Measurements from ENCODE around the gene RSF1.
A peak's percentile ranks its signal among the peaks of the same experiment; 100 is the strongest.
"Not testable (repeated sequence)": the region's sequence is repeated elsewhere in the genome, so short reads cannot be mapped to it uniquely, and the experiment has no call there.

Gene RSF1

GRCh38 chr11:77672264-77672663 lies 148.3 kb downstream of the RSF1 start:
- peak; percentile 81 for DNase-seq (ENCODE audit: low read depth)

- peak; percentile 7 for DNase-seq (ENCODE audit: low read depth)
Measured at GRCh38 chr11:77669848-77670511, 150.5 kb downstream of the RSF1 start.

DNA sequence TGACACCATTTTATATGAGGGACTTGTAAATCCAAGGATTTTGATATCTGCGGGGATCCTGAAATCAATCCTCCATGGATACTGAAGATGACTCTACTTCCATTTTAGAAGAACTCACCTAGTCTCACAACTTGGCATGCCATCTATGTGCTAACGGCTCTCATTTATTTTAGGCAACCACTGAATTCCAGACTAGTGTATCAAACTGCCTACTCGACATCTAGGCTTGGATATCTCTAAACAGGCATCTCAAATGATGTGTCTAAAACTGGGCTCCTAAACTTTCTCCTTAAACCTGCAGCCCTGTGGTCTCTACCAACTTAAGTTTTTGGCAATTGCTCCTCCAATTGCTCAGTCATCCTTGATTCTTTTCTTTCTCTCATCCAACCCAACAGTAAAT lies 151.8 kb downstream of the RSF1 start:
- peak; percentile 10 for DNase-seq (ENCODE audit: low read depth)

- DNase-seq (ENCODE audit: low read depth): no peak
Measured at GRCh38 chr11:77665240-77665965, 155.1 kb downstream of the RSF1 start.

GRCh38 chr11:77661670-77662069 lies 158.9 kb downstream of the RSF1 start:
- no peak for DNase-seq (ENCODE audit: low read depth)

DNA sequence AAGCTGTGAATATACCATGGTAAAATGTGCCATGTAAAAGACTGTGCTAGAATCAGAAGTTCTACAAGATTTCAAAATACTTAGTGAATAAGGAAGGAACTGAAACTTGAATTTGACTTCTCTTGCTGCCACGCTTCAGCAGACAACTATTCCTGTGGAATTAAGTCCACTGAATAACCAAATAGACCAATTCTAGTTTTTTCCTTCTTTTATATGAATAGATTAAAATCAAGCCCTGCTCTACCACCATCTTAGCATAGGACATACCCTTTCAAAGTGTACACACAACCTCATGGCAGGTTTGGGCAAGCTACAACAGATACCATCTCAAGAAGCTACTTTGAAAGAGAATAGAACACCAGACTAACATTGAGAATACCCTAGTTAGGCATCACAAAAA lies 159.6 kb downstream of the RSF1 start:
- DNase-seq (ENCODE audit: low read depth): no peak

DNA sequence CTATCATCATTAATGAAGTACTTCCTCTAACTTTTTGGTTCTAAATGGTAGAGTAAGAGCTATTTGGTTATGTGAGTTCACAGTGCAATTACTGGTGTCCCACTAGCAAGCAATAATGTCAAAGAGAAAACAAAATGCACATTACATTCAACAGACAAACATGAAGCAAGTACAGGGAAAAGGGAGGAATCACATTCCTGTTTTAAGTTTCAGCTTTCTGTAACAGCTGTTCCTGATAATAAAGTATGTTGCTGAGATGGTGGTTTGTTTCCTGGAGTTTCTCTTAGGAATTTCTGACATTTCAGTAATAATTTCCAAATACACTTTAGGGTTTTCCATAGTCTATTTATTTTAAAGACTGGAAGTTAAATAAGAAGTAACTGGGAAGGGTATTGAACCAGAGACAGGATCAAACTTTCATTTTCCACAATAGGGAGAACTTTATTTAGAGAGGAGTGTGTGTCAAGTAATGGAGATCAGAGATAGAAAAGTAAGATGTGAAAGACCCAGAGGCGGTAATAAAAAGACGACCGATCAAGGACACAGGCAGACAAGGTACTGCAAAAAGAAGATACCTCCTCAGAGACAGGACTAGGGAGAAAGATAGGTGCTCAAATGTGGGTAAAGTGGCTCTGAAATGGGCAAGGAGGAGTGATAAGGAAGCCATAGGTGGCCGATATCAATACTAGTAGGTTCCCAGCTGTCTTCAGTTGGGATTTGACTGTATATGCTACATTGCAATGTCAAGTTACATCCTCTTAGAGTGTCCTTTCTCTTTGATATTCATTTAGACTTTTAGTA lies 162.1 kb downstream of the RSF1 start:
- no peak for DNase-seq (ENCODE audit: low read depth)

DNA sequence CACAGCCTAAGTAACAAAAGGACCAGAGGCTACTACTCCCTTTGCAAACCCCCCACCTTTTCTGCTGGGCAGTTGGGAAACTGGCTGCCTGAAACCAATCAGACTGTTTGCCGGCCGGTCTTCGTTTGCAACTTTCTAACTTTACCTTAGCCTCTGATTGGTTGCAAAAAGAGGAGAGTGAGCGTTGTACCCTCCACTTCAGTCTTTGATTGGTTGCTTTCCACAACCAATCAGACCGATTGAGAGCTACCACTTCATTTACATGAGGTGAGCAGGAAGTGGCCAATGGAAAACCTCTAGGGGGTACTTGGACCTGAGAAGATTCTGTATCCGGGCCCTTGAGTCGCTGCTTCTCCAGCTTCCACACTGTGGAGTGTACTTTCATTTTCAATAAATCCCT lies 164.2 kb downstream of the RSF1 start:
- no peak for DNase-seq (ENCODE audit: low read depth)

DNA sequence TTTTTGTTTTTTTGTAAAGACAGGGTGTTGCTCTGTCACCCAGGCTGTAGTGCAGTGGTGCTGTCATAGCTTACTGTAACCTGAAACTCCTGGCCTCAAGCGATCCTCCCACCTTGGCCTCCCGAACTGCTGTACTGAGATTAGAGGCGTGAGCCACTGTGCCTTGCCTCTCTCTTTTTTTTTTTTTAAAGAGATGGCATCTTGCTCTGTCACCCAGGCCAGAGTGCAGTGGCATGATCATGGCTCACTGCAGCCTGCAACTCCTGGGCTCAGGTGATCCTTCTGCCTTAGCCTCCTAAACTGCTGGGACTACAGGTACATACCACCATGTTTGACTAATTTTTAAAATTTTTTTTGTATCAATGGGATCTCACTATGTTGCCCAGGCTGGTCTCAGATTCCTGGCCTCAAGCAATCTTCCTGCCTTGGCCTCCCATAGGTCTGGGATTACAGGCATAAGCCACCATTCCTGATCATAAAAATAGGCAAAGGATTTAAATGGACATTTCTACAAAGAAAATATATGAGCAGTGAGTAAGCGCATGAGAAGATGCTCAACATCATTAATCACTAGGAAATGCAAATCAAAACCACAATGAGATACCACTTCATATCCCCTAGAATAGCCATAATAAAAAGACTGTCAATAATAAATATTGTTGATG lies 165.6 kb downstream of the RSF1 start:
- DNase-seq (ENCODE audit: low read depth): peak; percentile 77

- no peak for DNase-seq (ENCODE audit: low read depth)
Measured at GRCh38 chr11:77650123-77650522, 170.4 kb downstream of the RSF1 start.

DNA sequence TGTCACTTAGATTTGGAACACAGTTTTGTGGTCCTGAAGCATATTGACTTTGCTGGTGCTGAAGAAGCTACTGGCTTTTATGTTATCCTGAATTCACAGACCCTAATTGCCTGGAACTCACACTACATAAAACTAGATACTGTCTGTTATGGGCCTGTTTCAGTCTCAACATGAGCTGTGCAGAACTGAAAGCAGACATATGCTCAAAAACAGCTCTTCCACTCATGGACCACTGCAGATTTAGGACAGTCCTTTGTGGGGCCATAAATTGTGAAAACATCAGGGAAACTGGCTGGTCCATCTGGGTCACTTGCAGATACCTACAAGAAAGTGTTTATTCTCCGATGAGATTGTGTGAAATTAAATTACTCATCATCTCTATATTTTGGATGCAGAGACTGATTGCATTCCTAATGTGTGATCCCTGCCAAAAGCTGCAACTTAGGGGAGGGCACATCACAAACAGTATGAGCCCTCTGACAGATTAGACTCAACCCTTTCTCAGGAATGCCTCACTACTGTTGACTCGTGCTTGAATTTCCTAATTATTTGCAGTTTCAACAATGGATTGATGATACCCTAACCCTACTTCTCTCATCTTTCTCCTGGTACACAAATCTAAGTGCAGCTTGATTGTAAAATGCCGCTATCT lies 172.7 kb downstream of the RSF1 start:
- DNase-seq (ENCODE audit: low read depth): peak; percentile 10

GRCh38 chr11:77644887-77645286 lies 175.6 kb downstream of the RSF1 start:
- no peak for DNase-seq (ENCODE audit: low read depth)

DNA sequence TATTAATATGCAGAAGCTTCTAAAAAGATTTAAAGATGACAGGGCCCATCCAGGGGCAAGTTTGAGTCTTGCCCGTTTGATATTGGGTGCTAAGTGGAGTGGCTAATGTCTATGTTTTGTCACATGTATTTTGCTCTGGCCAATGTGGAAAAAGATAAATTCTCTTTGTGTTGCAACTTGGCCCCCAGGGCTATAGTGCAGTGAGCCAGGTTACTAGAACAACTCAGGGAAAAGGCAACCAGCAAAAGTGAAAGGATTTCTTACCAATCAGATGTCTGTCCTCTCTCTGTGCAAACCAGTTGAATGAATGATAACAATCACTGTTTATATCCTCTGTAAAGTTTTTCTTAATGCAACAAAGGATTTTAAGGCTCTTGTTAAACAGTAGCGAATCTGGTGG lies 178.3 kb downstream of the RSF1 start:
- DNase-seq (ENCODE audit: low read depth): no peak

DNA sequence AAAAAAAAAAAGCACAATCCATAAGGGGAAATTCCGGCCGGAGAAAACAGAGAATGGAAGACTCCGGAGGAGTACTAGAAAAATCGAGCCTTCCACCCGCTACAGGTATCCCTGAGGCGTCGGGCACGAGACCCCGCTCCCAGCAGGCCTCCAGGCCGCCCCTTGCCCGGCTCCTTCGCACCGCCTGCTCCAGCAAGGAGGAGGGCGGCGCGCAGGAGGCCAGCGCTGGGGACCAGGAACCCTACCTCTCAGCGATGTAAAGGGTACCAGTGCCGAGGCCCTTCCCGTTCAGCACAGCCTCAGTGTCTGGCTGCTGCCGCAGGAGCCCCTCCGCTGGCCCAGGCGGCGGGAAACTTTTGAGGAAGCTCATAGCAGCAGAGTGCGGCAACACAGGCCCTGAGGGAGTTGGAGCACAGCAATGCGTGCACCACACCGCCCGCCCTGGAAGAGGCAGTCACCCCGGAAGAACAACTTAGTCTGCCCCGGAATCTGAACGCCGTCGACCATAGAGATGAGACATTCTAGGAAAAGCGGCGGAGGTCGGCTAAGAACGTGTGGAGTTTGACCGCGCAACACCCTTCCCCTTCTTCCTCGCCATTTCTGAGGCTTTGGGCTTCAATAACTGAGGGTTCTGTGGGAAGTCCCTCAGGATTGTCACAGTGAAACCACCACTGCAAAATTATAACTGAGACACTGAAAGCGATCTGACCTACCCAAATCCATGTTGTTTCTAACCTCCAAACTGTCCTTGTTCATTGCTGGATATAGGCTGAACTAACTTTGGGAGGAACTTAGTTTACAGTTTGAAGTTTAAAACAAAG lies 183.0 kb downstream of the RSF1 start, which contains the start of gene CLNS1A:
Gene CLNS1A (minus strand): TSS at position 450 of the 821 bp plus-strand sequence. CDS start 80 bp downstream, at position 370.
- DNase-seq (ENCODE audit: low read depth): peak; percentile 93

- peak; percentile 31 for DNase-seq (ENCODE audit: low read depth)
Measured at GRCh38 chr11:77636731-77637344, 183.7 kb downstream of the RSF1 start.

- DNase-seq (ENCODE audit: low read depth): not testable (repeated sequence)
Measured at GRCh38 chr11:77633926-77634325, 186.6 kb downstream of the RSF1 start.

GRCh38 chr11:77630157-77630710 lies 190.3 kb downstream of the RSF1 start:
- DNase-seq (ENCODE audit: low read depth): no peak

- peak; percentile 74 for DNase-seq (ENCODE audit: low read depth)
Measured at GRCh38 chr11:77619576-77620198, 200.8 kb downstream of the RSF1 start.

- peak; percentile 30 for DNase-seq (ENCODE audit: low read depth)
Measured at GRCh38 chr11:77617892-77618291, 202.6 kb downstream of the RSF1 start.

GRCh38 chr11:77611921-77612320 lies 208.6 kb downstream of the RSF1 start:
- DNase-seq (ENCODE audit: low read depth): no peak

Measured in ELR (cell line).